ENCODE data around the gene NUBPL. TPM values are rescaled to one million over a fixed set of nuclear protein-coding genes. Genes with fewer than 3 reads are reported as not detected.
A peak's percentile ranks its signal among the peaks of the same experiment; 100 is the strongest.

Gene NUBPL
- polyA plus RNA-seq, 4 donors = 1.1 to 12.2 (median 4.6) TPM

DNA sequence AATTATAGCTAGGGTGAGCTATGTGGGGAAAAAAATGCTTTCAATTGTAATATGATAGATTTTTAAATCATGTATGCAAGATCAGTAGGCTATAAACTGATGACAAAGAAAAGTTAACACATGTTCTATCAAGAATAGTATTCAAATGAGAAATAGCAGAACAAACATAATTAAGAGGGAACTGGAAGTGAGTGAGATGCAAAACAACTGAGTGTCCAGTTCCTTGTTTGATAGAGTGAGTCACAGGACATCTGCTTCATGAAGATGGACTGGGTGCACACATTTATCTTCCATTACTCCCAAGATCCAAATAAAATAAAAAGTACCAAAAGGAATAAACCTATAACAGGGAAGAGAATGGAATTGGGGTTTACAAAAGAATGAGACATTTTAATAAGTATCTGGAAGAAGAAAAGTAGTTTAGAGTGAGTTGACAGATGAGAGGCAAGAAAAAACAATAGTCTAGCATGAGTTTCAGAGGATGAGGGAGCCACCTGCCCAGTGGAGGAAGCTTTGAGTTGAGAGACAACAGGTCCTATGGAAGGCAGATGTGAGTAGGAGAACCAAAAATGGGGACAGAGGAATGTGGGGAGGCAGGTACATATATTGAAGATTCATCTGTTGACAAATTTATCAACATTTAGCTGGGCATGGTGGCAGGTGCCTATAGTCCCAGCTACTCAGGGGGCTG lies 337.8 kb downstream of the NUBPL start:
- no peaks in the 10 kb centered on the region for H3K9me3 ChIP-seq (ENCODE audit: control insufficient read depth in 2 of 2, insufficient read depth in 1 of 2, low read depth in 1 of 2, low read length in 1 of 2)
- DNase-seq (peak in 1 of 2 donors; percentile 11), FAIRE-seq (no peak)
- H3K27me3 ChIP-seq (ENCODE audit: control insufficient read depth in 3 of 3, insufficient read depth in 3 of 3, low read length in 3 of 3) = no peaks in the 10 kb centered on the region
- no peak overlapping the region for H3K4me3 ChIP-seq (ENCODE audit: low read depth in 1 of 3, low read length in 3 of 3)
- no peak overlapping the region for H3K27ac ChIP-seq (ENCODE audit: low read depth in 1 of 3, low read length in 2 of 3)
- H3K4me1 ChIP-seq (ENCODE audit: control insufficient read depth in 3 of 3, insufficient read depth in 2 of 3, low read depth in 1 of 3, low read length in 2 of 3) = peaks cover 0 to 10% (median 0%) of the 10 kb centered on the region in 3 donors
- H3K36me3 ChIP-seq (ENCODE audit: control insufficient read depth in 3 of 3, insufficient read depth in 2 of 3, low read depth in 1 of 3, low read length in 3 of 3) = no peaks in the 10 kb centered on the region

DNA sequence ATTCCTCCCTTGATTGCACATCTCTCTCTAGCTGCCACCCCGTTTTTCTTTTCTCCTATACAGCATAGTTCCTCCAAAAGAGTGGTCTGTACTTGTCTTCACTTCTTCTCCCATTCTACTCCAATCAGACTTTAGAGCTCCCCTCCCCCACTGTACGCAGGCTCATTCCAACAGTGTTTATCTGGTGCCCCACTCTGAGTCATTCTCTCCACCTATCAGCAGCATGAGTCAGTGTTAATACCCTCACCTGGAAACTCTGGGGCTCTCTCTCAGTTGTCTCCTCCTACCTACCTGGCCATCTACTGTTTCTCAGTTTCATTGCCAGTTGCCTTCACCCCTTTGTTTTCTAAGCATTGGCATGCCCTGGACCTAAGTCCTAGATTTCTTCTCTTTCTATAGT lies 340.8 kb downstream of the NUBPL start:
- no peak for FAIRE-seq
- DNase-seq = peak; percentile 71 to 73
- H3K4me3 ChIP-seq (ENCODE audit: low read depth in 1 of 3, low read length in 3 of 3) = no peak overlapping the region
- H3K27me3 ChIP-seq (ENCODE audit: control insufficient read depth in 3 of 3, insufficient read depth in 3 of 3, low read length in 3 of 3) = no peaks in the 10 kb centered on the region
- H3K9me3 ChIP-seq (ENCODE audit: control insufficient read depth in 2 of 2, insufficient read depth in 1 of 2, low read depth in 1 of 2, low read length in 1 of 2) = no peaks in the 10 kb centered on the region
- H3K27ac ChIP-seq (ENCODE audit: low read depth in 1 of 3, low read length in 2 of 3) = no peak overlapping the region
- H3K4me1 ChIP-seq (ENCODE audit: control insufficient read depth in 3 of 3, insufficient read depth in 2 of 3, low read depth in 1 of 3, low read length in 2 of 3) = peaks cover 0 to 10% (median 0%) of the 10 kb centered on the region in 3 donors
- H3K36me3 ChIP-seq (ENCODE audit: control insufficient read depth in 3 of 3, insufficient read depth in 2 of 3, low read depth in 1 of 3, low read length in 3 of 3) = no peaks in the 10 kb centered on the region
- 29 to 62% (median 41%) methylated on average over 2 of the region's 2 CpGs for WGBS, 3 donors

DNA sequence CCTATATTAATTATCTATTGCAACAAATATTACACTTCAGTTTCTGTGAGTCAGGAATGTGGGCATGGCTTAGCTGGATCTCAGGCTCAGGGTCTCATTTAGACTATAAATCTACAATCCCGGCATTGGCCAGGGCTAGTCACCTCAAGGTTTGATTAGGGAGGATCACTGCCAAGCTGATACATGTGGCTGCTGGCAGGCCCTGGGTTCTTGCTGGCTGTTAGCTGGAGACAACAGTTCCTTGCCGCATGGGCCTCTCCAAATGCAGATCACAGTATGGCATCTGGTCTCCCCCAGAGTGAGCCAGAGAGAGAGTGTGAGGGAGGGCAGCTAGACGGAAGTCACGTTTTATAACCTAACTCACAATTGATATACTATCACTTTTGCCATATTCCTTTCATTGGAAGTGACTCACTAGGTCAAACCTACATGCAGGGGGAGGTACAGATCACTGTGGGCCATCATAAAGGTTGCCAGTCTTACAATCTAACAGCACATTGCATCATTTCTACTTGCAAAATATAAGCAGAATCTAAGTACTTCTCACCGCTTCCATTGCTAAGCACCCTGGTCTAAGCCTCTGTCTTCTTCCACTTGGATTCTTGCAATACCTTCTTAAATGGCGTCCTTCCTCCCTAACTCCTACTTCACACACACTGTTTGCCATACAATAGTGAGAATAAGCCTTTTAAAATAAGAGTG lies 341.9 kb downstream of the NUBPL start:
- H3K4me3 ChIP-seq (ENCODE audit: low read depth in 1 of 3, low read length in 3 of 3) = no peak overlapping the region
- peaks cover 0 to 10% (median 0%) of the 10 kb centered on the region in 3 donors for H3K4me1 ChIP-seq (ENCODE audit: control insufficient read depth in 3 of 3, insufficient read depth in 2 of 3, low read depth in 1 of 3, low read length in 2 of 3)
- H3K27ac ChIP-seq (ENCODE audit: low read depth in 1 of 3, low read length in 2 of 3) = no peak overlapping the region
- no peaks in the 10 kb centered on the region for H3K9me3 ChIP-seq (ENCODE audit: control insufficient read depth in 2 of 2, insufficient read depth in 1 of 2, low read depth in 1 of 2, low read length in 1 of 2)
- DNase-seq = peak; percentile 30 to 35
- no peak for FAIRE-seq
- H3K36me3 ChIP-seq (ENCODE audit: control insufficient read depth in 3 of 3, insufficient read depth in 2 of 3, low read depth in 1 of 3, low read length in 3 of 3) = no peaks in the 10 kb centered on the region
- H3K27me3 ChIP-seq (ENCODE audit: control insufficient read depth in 3 of 3, insufficient read depth in 3 of 3, low read length in 3 of 3) = no peaks in the 10 kb centered on the region
- WGBS, 3 donors = 76 to 81% (median 76%) methylated on average over 6 of the region's 6 CpGs

DNA sequence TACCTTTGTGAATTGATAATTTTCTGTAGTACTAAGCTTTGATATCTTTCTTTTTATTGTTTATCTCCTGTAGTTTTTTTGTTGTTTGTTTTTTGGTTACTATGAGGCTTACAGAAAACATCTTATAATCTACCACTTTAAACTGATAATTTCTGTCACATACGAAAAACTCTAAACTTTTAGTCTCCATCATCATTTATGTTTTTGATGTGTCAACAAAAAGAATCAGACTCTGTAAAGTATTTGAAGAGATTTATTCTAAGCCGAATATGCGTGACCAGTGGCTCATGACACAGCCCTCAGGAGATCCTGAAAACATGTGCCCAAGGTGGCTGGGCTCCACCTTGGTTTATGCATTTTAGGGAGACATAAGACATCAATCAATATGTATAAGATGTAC lies 348.8 kb downstream of the NUBPL start:
- Histone ChIP-seq H3K4me3 (ENCODE audit: low read depth in 1 of 3, low read length in 3 of 3) (no peak overlapping the region), H3K4me1 (ENCODE audit: control insufficient read depth in 3 of 3, insufficient read depth in 2 of 3, low read depth in 1 of 3, low read length in 2 of 3) (no peaks in the 10 kb centered on the region), H3K27me3 (ENCODE audit: control insufficient read depth in 3 of 3, insufficient read depth in 3 of 3, low read length in 3 of 3) (no peaks in the 10 kb centered on the region), H3K27ac (ENCODE audit: low read depth in 1 of 3, low read length in 2 of 3) (no peak overlapping the region), H3K9me3 (ENCODE audit: control insufficient read depth in 2 of 2, insufficient read depth in 1 of 2, low read depth in 1 of 2, low read length in 1 of 2) (peaks cover 0 to 22% of the 10 kb centered on the region in 2 donors), H3K36me3 (ENCODE audit: control insufficient read depth in 3 of 3, insufficient read depth in 2 of 3, low read depth in 1 of 3, low read length in 3 of 3) (no peaks in the 10 kb centered on the region)
- no peak for DNase-seq
- WGBS, 3 donors = 92 to 98% (median 95%) methylated on average over 3 of the region's 3 CpGs
- FAIRE-seq = peak; percentile 80

Other genes with a start within 250 kb of the NUBPL start
- gene HEATR5A, start 140.9 kb upstream of the NUBPL start, polyA plus RNA-seq = 10 to 100 TPM in 2 of 4 donors, 1 to 10 TPM in 2; 8.1 to 21.2 (median 12.9) TPM
- 10 to 100 TPM in 2 of 4 donors, 1 to 10 TPM in 2; 5.4 to 16.4 (median 12.4) TPM for gene DTD2, start 103.9 kb upstream of the NUBPL start, polyA plus RNA-seq
- gene GPR33, start 73.4 kb upstream of the NUBPL start, polyA plus RNA-seq = under 1 TPM in 1 of 4 donors, not detected in 3; 0.06 TPM

Measured in small intestine (tissue), 7 donors.